ENCODE data around the gene LBH. TPM values are rescaled to one million over a fixed set of nuclear protein-coding genes. Genes with fewer than 3 reads are reported as not detected.

LBH gene
- total RNA-seq, 1 experiment from 2014 or later, result 159 TPM

- Mint-ChIP-seq H3K9me3 (ENCODE audit: unreplicated experiment) (no peaks in the 10 kb centered on the region), H3K4me1 (ENCODE audit: low read depth, unreplicated experiment) (peaks cover 39% of the 10 kb centered on the region), H3K36me3 (ENCODE audit: insufficient read depth, unreplicated experiment) (peaks cover 37% of the 10 kb centered on the region), H3K27me3 (ENCODE audit: insufficient read depth, unreplicated experiment) (no peaks in the 10 kb centered on the region), H3K27ac (ENCODE audit: unreplicated experiment) (no peak overlapping the region), H3K4me3 (ENCODE audit: unreplicated experiment) (peak overlapping the region; percentile 4)
- Histone ChIP-seq H3K36me3 (ENCODE audit: control insufficient read depth, insufficient read depth, low read length) (no peaks in the 10 kb centered on the region), H3K9me3 (no peaks in the 10 kb centered on the region), H3K4me3 (ENCODE audit: low read depth, low read length) (no peak overlapping the region), H3K4me1 (peaks cover 39% of the 10 kb centered on the region), H3K27me3 (replicated peaks; ENCODE audit: control insufficient read depth, insufficient read depth, low read length) (no peaks in the 10 kb centered on the region)
- CTCF ChIA-PET, result interaction anchor here (0.6 to 1.4 kb wide), 6 partner anchors 9 to 482 kb away, joined by 3 to 4 read pairs (median 3); no protein-coding TSS in a partner anchor
- intact Hi-C loops (cut with micrococcal nuclease; ENCODE audit: unreplicated experiment), result no loop called here
- TF ChIP-seq CTCF (IDR thresholded peaks at IDR 0.05; ENCODE audit: insufficient read depth in 1 of 2, low read depth in 1 of 2, low read length in 1 of 2, severe bottlenecking in 1 of 2, unreplicated experiment in 1 of 2), result no peak
- BruUV-seq (replicated peaks), result no TSS peak
- no peak for DNase-seq
- POLR2A ChIA-PET, result interaction anchor here (4.4 kb wide), 1 partner anchor 11 kb away, joined by 41 read pairs; no protein-coding TSS in a partner anchor
These were observed 1.7 kb upstream of the LBH start for GRCh38 chr2:30229596-30229995.

- Mint-ChIP-seq H3K27ac (ENCODE audit: unreplicated experiment) (peak overlapping the region; percentile 67), H3K27me3 (ENCODE audit: insufficient read depth, unreplicated experiment) (no peaks in the 10 kb centered on the region), H3K4me3 (ENCODE audit: unreplicated experiment) (peak overlapping the region; percentile 94), H3K4me1 (ENCODE audit: low read depth, unreplicated experiment) (peaks cover 37% of the 10 kb centered on the region), H3K36me3 (ENCODE audit: insufficient read depth, unreplicated experiment) (peaks cover 47% of the 10 kb centered on the region), H3K9me3 (ENCODE audit: unreplicated experiment) (no peaks in the 10 kb centered on the region)
- peak overlapping the region; percentile 60 for H3K4me3 ChIP-seq (ENCODE audit: low read depth, low read length)
- intact Hi-C loops (cut with micrococcal nuclease; ENCODE audit: unreplicated experiment), result loop anchor here (1.0 to 10.0 kb wide), 5 partner anchors 12 to 474 kb away; partner anchors contain the start of gene LCLAT1
- POLR2A ChIA-PET, result interaction anchor here (0.6 to 4.4 kb wide), 13 partner anchors 10 to 562 kb away, joined by 3 to 41 read pairs (median 4); partner anchors contain the start of genes LCLAT1 and YPEL5
- H3K4me1 ChIP-seq, result peaks cover 35% of the 10 kb centered on the region
- peaks cover 3% of the 10 kb centered on the region; the same call in 1 of the 2 replicates for H3K36me3 ChIP-seq (ENCODE audit: control insufficient read depth, insufficient read depth, low read length)
- no peaks in the 10 kb centered on the region for H3K27me3 ChIP-seq (replicated peaks; ENCODE audit: control insufficient read depth, insufficient read depth, low read length)
- BruUV-seq (replicated peaks), result no TSS peak
- no peaks in the 10 kb centered on the region for H3K9me3 ChIP-seq
- no peak for TF ChIP-seq CTCF (IDR thresholded peaks at IDR 0.05; ENCODE audit: insufficient read depth in 1 of 2, low read depth in 1 of 2, low read length in 1 of 2, severe bottlenecking in 1 of 2, unreplicated experiment in 1 of 2)
- DNase-seq, result peak in 1 of 2 experiments; percentile 30
- CTCF ChIA-PET, result interaction anchor here (0.5 to 3.9 kb wide), 11 partner anchors 8 to 481 kb away, joined by 3 to 27 read pairs (median 4); no protein-coding TSS in a partner anchor
These were observed 680 bp upstream of the LBH start for GRCh38 chr2:30230497-30231211.

GRCh38 chr2:30231996-30232800, 864 bp downstream of the LBH start:
- Mint-ChIP-seq H3K27ac (ENCODE audit: unreplicated experiment) (peak overlapping the region; percentile 74), H3K9me3 (ENCODE audit: unreplicated experiment) (no peaks in the 10 kb centered on the region), H3K4me3 (ENCODE audit: unreplicated experiment) (peak overlapping the region; percentile 94), H3K27me3 (ENCODE audit: insufficient read depth, unreplicated experiment) (no peaks in the 10 kb centered on the region), H3K36me3 (ENCODE audit: insufficient read depth, unreplicated experiment) (peaks cover 59% of the 10 kb centered on the region), H3K4me1 (ENCODE audit: low read depth, unreplicated experiment) (peaks cover 29% of the 10 kb centered on the region)
- ChIA-PET CTCF (interaction anchor here (0.6 to 3.9 kb wide), 6 partner anchors 15 to 480 kb away, joined by 3 to 27 read pairs (median 4); no protein-coding TSS in a partner anchor), POLR2A (interaction anchor here (0.7 to 4.4 kb wide), 7 partner anchors 14 to 260 kb away, joined by 3 to 41 read pairs (median 5); partner anchors contain the start of gene YPEL5)
- peak; percentile 51 to 64 for DNase-seq
- TF ChIP-seq CTCF (IDR thresholded peaks at IDR 0.05; ENCODE audit: insufficient read depth in 1 of 2, low read depth in 1 of 2, low read length in 1 of 2, severe bottlenecking in 1 of 2, unreplicated experiment in 1 of 2), result no peak
- peak overlapping the region; percentile 60 for H3K4me3 ChIP-seq (ENCODE audit: low read depth, low read length)
- no peaks in the 10 kb centered on the region for H3K27me3 ChIP-seq (replicated peaks; ENCODE audit: control insufficient read depth, insufficient read depth, low read length)
- BruUV-seq (replicated peaks), result no TSS peak
- no peaks in the 10 kb centered on the region for H3K9me3 ChIP-seq
- H3K36me3 ChIP-seq (ENCODE audit: control insufficient read depth, insufficient read depth, low read length), result peaks cover 3% of the 10 kb centered on the region; the same call in 1 of the 2 replicates
- intact Hi-C loops (cut with micrococcal nuclease; ENCODE audit: unreplicated experiment), result loop anchor here (1.0 to 10.0 kb wide), 5 partner anchors 14 to 473 kb away; partner anchors contain the start of gene LCLAT1
- peaks cover 24% of the 10 kb centered on the region for H3K4me1 ChIP-seq

All from Caco-2 (cell line).